OCI-LY1 (cell line): ENCODE measurements around the gene GLIS1.

Experiments
- EZH2 ChIP-seq: fragments of 200-600 bp; sonication (generic), shearing (Covaris generic); IDR thresholded peaks from 2 replicates; pipeline ENCODE4 v1.8.0; 2017; ENCODE audit warnings: borderline replicate concordance, mixed run types, mild to moderate bottlenecking, antibody characterized with exemption, low read length, moderate library complexity, mixed read lengths
- TF ChIP-seq, protein P1 (sequence below): fragments of 200-600 bp; sonication (generic), shearing (Covaris generic); IDR thresholded peaks from 2 replicates; pipeline ENCODE4 v1.5.1; 2017; ENCODE audit warnings: mild to moderate bottlenecking, antibody characterized with exemption, low read length, moderate library complexity, mixed read lengths

DNA sequence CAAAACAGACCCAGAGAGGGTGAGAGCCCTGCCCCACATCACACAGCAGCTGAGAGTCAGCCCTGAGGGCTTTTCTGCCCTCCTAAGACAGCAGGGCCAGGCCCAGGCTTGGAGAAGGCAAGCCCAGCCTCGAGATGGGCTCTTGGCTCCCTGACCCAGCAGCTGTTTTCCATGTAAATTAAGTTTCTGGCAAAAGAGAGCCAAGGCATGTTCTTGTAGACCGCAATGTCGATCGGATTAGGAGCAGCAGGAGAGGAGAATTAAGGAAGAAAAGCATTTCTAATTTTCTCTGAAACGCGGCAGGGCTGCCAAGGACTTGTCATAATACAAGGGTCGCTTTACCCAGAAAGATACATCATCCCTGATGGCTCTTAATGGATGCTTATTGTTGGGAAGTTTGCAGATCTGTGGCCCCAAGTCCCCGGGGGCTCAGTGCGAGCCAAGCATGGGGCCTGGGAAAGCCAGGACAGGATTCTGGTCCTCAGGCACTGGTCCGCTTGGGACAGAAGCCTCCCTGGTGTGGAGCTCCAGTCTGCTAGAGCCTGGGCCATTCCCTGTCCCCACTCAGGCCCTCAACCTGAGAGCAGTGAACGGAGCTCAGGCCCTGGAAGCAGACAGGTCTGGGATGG, 216.9 kb downstream of the GLIS1 start:
- TF ChIP-seq, protein P1, sequence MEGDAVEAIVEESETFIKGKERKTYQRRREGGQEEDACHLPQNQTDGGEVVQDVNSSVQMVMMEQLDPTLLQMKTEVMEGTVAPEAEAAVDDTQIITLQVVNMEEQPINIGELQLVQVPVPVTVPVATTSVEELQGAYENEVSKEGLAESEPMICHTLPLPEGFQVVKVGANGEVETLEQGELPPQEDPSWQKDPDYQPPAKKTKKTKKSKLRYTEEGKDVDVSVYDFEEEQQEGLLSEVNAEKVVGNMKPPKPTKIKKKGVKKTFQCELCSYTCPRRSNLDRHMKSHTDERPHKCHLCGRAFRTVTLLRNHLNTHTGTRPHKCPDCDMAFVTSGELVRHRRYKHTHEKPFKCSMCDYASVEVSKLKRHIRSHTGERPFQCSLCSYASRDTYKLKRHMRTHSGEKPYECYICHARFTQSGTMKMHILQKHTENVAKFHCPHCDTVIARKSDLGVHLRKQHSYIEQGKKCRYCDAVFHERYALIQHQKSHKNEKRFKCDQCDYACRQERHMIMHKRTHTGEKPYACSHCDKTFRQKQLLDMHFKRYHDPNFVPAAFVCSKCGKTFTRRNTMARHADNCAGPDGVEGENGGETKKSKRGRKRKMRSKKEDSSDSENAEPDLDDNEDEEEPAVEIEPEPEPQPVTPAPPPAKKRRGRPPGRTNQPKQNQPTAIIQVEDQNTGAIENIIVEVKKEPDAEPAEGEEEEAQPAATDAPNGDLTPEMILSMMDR, result no peak
- TF ChIP-seq EZH2, result no peak
